ENCODE data around the gene RABL6.

Gene RABL6

GRCh38 chr9:136774416-136775045 is 33.2 kb upstream of the RABL6 start:
- Histone ChIP-seq H3K79me2 (ENCODE audit: insufficient read depth, low read depth) (no peaks in the 10 kb centered on the region), H3K36me3 (ENCODE audit: insufficient read depth) (no peaks in the 10 kb centered on the region), H4K20me1 (ENCODE audit: insufficient read depth) (no peaks in the 10 kb centered on the region), H3K27ac (no peak overlapping the region), H3K27me3 (ENCODE audit: insufficient read depth, low read depth) (peaks cover 56% of the 10 kb centered on the region), H2AFZ (ENCODE audit: low read depth) (no peak overlapping the region), H3K4me1 (ENCODE audit: low read depth, poor library complexity, severe bottlenecking) (peaks cover 7% of the 10 kb centered on the region), H3K4me3 (IDR thresholded peaks at IDR 0.05; ENCODE audit: insufficient read depth, low read depth, low read length) (no peak overlapping the region), H3K9ac (no peak overlapping the region), H3K4me2 (no peak overlapping the region)
- no peak for TF ChIP-seq CTCF (conservative IDR thresholded peaks at IDR 0.05; ENCODE audit: low read depth, low read length)

- no peak overlapping the region for H2AFZ ChIP-seq (ENCODE audit: low read depth)
- H3K4me1 ChIP-seq (ENCODE audit: low read depth, poor library complexity, severe bottlenecking): peaks cover 7% of the 10 kb centered on the region
- H3K4me3 ChIP-seq (IDR thresholded peaks at IDR 0.05; ENCODE audit: insufficient read depth, low read depth, low read length): no peak overlapping the region
- no peak overlapping the region for H3K9ac ChIP-seq
- H3K79me2 ChIP-seq (ENCODE audit: insufficient read depth, low read depth): no peaks in the 10 kb centered on the region
- H3K27me3 ChIP-seq (ENCODE audit: insufficient read depth, low read depth): peaks cover 60% of the 10 kb centered on the region
- no peak overlapping the region for H3K27ac ChIP-seq
- H3K4me2 ChIP-seq: no peak overlapping the region
- no peak for TF ChIP-seq CTCF (conservative IDR thresholded peaks at IDR 0.05; ENCODE audit: low read depth, low read length)
- H4K20me1 ChIP-seq (ENCODE audit: insufficient read depth): no peaks in the 10 kb centered on the region
- H3K36me3 ChIP-seq (ENCODE audit: insufficient read depth): no peaks in the 10 kb centered on the region
Measured at GRCh38 chr9:136775191-136775590, 32.6 kb upstream of the RABL6 start.

DNA sequence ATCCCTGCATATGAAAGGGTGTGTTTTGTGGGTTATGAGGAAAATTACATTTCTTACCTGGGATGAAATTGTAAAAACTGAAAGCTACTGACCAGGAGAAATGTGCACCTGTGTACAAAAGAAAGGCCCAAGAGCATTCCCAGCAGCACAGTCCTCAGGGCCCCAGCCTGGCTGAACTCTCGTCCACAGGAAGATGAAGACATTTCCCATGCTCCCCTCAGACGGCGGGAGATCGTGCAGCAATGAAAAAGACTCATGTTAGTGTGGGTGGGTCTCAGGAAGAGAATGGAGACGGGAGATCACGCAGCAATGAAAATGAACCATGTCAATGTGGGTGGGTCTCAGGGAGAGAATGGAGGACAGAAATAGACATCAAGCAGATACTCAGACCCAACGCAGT is 30.8 kb upstream of the RABL6 start:
- H3K4me2 ChIP-seq: peak overlapping the region; percentile 22; the same call in 1 of the 2 replicates
- H4K20me1 ChIP-seq (ENCODE audit: insufficient read depth): no peaks in the 10 kb centered on the region
- no peak overlapping the region for H3K9ac ChIP-seq
- no peak overlapping the region for H2AFZ ChIP-seq (ENCODE audit: low read depth)
- no peak overlapping the region for H3K4me3 ChIP-seq (IDR thresholded peaks at IDR 0.05; ENCODE audit: insufficient read depth, low read depth, low read length)
- peaks cover 63% of the 10 kb centered on the region for H3K27me3 ChIP-seq (ENCODE audit: insufficient read depth, low read depth)
- TF ChIP-seq CTCF (conservative IDR thresholded peaks at IDR 0.05; ENCODE audit: low read depth, low read length): no peak
- H3K27ac ChIP-seq: no peak overlapping the region
- H3K4me1 ChIP-seq (ENCODE audit: low read depth, poor library complexity, severe bottlenecking): peaks cover 7% of the 10 kb centered on the region
- no peaks in the 10 kb centered on the region for H3K36me3 ChIP-seq (ENCODE audit: insufficient read depth)
- no peaks in the 10 kb centered on the region for H3K79me2 ChIP-seq (ENCODE audit: insufficient read depth, low read depth)

- Histone ChIP-seq H3K9ac (no peak overlapping the region), H3K4me3 (IDR thresholded peaks at IDR 0.05; ENCODE audit: insufficient read depth, low read depth, low read length) (no peak overlapping the region), H4K20me1 (ENCODE audit: insufficient read depth) (no peaks in the 10 kb centered on the region), H2AFZ (ENCODE audit: low read depth) (no peak overlapping the region), H3K27me3 (ENCODE audit: insufficient read depth, low read depth) (peaks cover 64% of the 10 kb centered on the region), H3K4me1 (ENCODE audit: low read depth, poor library complexity, severe bottlenecking) (peaks cover 7% of the 10 kb centered on the region), H3K36me3 (ENCODE audit: insufficient read depth) (no peaks in the 10 kb centered on the region), H3K4me2 (peak overlapping the region; percentile 22; the same call in 1 of the 2 replicates), H3K79me2 (ENCODE audit: insufficient read depth, low read depth) (no peaks in the 10 kb centered on the region), H3K27ac (no peak overlapping the region)
- no peak for TF ChIP-seq CTCF (conservative IDR thresholded peaks at IDR 0.05; ENCODE audit: low read depth, low read length)
Measured at GRCh38 chr9:136777359-136777758, 30.4 kb upstream of the RABL6 start.
